ENCODE results near the gene LRCH1. TPM values are rescaled to one million over a fixed set of nuclear protein-coding genes. Genes with fewer than 3 reads are reported as not detected.

The LRCH1 gene
- total RNA-seq, 3 donors from 2014 or later = 17.0 to 40.4 (median 24.6) TPM

DNA sequence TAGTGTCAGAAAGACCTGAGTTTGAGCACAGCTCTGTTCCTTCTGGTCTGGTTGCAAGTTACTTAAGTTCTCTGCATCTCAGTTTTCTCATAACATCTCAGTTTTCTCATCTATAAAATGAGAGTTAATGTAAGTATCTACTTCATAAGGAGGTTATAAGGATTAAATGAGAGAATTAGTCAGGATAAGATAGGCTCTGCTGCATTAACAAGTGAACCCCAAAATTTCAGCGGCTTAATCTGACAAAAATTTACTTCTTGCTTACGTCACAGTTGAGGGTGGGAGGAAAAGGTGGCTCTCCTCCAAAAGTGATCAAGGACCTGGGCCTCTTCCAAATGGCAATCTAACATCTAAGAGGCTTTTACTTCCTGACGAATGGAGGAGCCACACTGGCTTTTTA, 31.5 kb upstream of the LRCH1 start:
- no peaks in the 10 kb centered on the region for H3K36me3 ChIP-seq
- H3K9me3 ChIP-seq = no peaks in the 10 kb centered on the region
- H3K4me1 ChIP-seq = no peaks in the 10 kb centered on the region
- intact Hi-C loops (cut with DNase I; ENCODE audit: low total_unique reads) = no loop called here
- no peak for DNase-seq (ENCODE audit: low spot score in 2 of 2)
- no peak overlapping the region for H3K27ac ChIP-seq
- H3K27me3 ChIP-seq = no peaks in the 10 kb centered on the region
- H3K4me3 ChIP-seq = no peak overlapping the region
- TF ChIP-seq, protein P1, sequence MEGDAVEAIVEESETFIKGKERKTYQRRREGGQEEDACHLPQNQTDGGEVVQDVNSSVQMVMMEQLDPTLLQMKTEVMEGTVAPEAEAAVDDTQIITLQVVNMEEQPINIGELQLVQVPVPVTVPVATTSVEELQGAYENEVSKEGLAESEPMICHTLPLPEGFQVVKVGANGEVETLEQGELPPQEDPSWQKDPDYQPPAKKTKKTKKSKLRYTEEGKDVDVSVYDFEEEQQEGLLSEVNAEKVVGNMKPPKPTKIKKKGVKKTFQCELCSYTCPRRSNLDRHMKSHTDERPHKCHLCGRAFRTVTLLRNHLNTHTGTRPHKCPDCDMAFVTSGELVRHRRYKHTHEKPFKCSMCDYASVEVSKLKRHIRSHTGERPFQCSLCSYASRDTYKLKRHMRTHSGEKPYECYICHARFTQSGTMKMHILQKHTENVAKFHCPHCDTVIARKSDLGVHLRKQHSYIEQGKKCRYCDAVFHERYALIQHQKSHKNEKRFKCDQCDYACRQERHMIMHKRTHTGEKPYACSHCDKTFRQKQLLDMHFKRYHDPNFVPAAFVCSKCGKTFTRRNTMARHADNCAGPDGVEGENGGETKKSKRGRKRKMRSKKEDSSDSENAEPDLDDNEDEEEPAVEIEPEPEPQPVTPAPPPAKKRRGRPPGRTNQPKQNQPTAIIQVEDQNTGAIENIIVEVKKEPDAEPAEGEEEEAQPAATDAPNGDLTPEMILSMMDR (IDR thresholded peaks at IDR 0.05) = no peak
- TF ChIP-seq POLR2A (IDR thresholded peaks at IDR 0.05) (no peak), POLR2AphosphoS5 (IDR thresholded peaks at IDR 0.05) (no peak)

DNA sequence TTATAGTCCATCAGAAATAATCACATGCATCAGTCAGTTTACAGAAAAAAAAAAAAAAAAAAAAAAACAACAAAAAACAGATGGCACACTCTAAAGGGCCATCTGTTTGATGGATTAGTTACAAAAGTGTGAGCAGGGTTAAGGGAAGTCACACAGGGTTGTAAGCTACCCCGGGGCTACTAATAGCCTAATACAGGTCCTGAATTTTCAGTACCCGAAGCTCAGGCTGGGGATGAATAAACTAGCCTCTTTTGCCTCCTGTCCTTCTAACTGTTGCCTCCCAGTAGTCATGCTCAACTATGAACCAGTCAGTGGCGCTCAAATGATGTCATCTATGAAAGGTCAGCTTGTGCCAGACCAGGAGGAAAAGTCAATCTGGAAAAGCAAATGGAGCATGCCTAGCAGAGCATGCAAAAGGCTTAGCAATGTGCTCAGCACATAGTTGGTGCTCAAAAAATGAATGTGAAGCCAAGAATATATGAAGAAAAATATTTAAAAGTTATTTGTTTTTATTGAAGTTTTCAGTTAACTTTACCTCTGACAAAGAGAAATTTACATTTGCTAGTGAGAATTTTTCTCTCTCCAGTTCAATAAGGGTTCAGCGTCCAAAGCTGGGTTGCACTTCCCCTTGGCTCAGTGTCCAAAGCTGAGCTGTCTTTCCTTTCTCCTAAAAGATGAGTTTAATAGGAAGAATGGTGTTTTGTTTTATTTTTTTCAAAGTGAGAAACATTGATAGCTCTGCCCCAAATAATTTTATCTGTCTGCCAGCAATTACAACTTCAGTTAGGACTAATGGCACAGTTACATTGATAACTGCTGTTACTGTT, 30.8 kb upstream of the LRCH1 start:
- DNase-seq (ENCODE audit: low spot score in 2 of 2) = no peak
- H3K4me1 ChIP-seq = no peaks in the 10 kb centered on the region
- H3K36me3 ChIP-seq = no peaks in the 10 kb centered on the region
- TF ChIP-seq, protein P1 (IDR thresholded peaks at IDR 0.05) = no peak
- TF ChIP-seq POLR2AphosphoS5 (IDR thresholded peaks at IDR 0.05) (no peak), POLR2A (IDR thresholded peaks at IDR 0.05) (no peak)
- intact Hi-C loops (cut with DNase I; ENCODE audit: low total_unique reads) = no loop called here
- no peak overlapping the region for H3K4me3 ChIP-seq
- H3K27ac ChIP-seq = peak overlapping the region in 1 of 2 donors; percentile 2
- H3K27me3 ChIP-seq = no peaks in the 10 kb centered on the region
- H3K9me3 ChIP-seq = no peaks in the 10 kb centered on the region

DNA sequence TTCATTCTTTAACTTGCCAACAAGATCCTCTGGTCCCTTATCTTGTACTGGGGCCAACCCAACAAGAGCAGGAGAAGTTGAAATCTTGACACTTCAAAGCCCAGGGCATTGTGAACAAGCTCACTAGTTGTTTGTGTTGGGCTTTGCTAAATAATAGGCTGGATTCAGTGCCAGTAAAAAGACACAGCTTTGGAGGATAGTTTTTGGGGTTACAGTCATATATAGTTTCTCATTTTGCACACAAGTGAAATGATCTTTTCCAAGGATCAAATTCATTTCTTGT, 30.3 kb upstream of the LRCH1 start:
- H3K4me3 ChIP-seq = no peak overlapping the region
- TF ChIP-seq POLR2AphosphoS5 (IDR thresholded peaks at IDR 0.05) = no peak
- TF ChIP-seq POLR2A (IDR thresholded peaks at IDR 0.05) = no peak
- TF ChIP-seq, protein P1 (IDR thresholded peaks at IDR 0.05) = no peak
- intact Hi-C loops (cut with DNase I; ENCODE audit: low total_unique reads) = no loop called here
- H3K4me1 ChIP-seq = no peaks in the 10 kb centered on the region
- no peaks in the 10 kb centered on the region for H3K9me3 ChIP-seq
- DNase-seq (ENCODE audit: low spot score in 2 of 2) = no peak
- peak overlapping the region in 1 of 2 donors; percentile 2 for H3K27ac ChIP-seq
- no peaks in the 10 kb centered on the region for H3K36me3 ChIP-seq
- H3K27me3 ChIP-seq = no peaks in the 10 kb centered on the region

DNA sequence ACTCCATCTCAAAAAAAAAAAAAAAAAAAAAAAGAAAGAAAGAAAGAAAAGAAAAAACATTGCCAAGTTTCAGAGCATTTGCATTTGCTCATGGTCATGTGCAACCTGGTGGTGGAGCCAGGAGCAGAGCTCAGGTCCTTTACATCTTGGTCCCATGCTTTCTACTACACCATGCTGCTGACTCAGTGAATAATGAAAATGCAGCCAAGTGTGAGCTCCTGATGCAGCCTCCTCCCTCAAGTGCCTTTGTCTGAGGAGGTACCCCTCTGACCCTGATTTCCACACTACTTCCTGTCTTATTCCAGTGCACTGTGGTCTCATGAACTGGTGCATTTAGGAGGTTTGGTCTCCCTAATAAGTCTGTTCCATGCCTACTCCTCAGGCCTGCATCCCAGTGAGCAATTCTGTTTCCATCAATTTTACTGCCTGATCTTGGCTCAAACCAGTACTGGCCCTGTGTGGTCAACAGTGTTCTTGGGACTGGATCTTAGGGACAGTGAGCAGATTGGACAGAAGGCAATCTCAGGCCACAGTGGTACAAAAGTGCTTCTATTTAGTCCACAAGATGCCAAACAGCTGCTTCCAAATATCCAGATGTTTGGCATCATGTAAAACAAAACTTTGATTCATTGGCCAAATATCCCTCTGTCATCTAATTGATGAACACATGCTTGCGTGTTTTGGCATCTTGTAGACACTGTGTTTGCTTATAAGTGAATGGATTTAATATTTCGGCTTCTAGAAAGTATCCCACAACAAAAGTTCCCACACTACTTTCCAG, 28.8 kb upstream of the LRCH1 start:
- TF ChIP-seq POLR2AphosphoS5 (IDR thresholded peaks at IDR 0.05) (no peak), POLR2A (IDR thresholded peaks at IDR 0.05) (no peak)
- no peaks in the 10 kb centered on the region for H3K27me3 ChIP-seq
- no peaks in the 10 kb centered on the region for H3K4me1 ChIP-seq
- no peaks in the 10 kb centered on the region for H3K9me3 ChIP-seq
- H3K27ac ChIP-seq = no peak overlapping the region
- H3K36me3 ChIP-seq = no peaks in the 10 kb centered on the region
- no peak overlapping the region for H3K4me3 ChIP-seq
- intact Hi-C loops (cut with DNase I; ENCODE audit: low total_unique reads) = no loop called here
- DNase-seq (ENCODE audit: low spot score in 2 of 2) = no peak

DNA sequence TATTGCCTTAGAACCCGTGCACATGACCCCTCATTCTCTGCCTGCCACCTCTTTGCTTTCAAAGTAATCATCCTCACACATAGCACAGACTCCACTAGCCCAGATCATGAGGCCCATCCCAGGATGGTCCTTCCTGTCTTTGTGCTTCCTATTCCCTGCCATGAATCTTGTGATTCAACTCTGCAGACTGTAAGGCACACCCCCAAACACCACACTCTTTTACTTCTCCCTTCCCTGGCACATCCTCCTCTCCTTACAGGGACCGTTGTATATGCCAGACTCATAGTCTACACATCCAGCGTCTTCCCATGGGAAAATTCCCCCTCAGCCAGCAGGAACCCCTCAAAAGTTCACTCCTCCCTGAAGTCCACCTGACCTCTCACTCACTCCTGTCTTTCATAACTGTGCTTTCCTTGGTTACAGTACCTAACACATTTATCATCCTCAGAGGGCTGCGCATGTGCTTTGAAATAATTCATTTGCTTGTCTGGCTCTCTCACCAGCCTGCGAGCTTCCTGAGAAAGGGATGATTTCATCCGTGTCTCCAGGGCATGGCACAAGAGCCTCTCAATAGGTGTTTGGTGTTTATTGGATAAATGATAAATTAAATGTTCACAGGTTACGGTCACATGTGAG, 26.8 kb upstream of the LRCH1 start:
- Histone ChIP-seq H3K4me1 (no peaks in the 10 kb centered on the region), H3K36me3 (no peaks in the 10 kb centered on the region), H3K27ac (no peak overlapping the region), H3K4me3 (no peak overlapping the region), H3K27me3 (no peaks in the 10 kb centered on the region), H3K9me3 (no peaks in the 10 kb centered on the region)
- DNase-seq (ENCODE audit: low spot score in 2 of 2) = no peak
- no peak for TF ChIP-seq POLR2A (IDR thresholded peaks at IDR 0.05)
- TF ChIP-seq, protein P1 (IDR thresholded peaks at IDR 0.05) = no peak
- TF ChIP-seq POLR2AphosphoS5 (IDR thresholded peaks at IDR 0.05) = no peak
- intact Hi-C loops (cut with DNase I; ENCODE audit: low total_unique reads) = no loop called here
